ENCODE results near the gene MAP3K4. TPM values are rescaled to one million over a fixed set of nuclear protein-coding genes. Genes with fewer than 3 reads are reported as not detected.
A peak's percentile ranks its signal among the peaks of the same experiment; 100 is the strongest.

Gene MAP3K4
- total RNA-seq, 1 donor from 2014 or later: 41.3 TPM

- Histone ChIP-seq H3K4me3 (ENCODE audit: low read depth, low read length) (no peak overlapping the region), H3K27me3 (ENCODE audit: control insufficient read depth, insufficient read depth, low read length) (no peaks in the 10 kb centered on the region), H3K36me3 (ENCODE audit: control insufficient read depth, insufficient read depth, low read length) (no peaks in the 10 kb centered on the region)
- FAIRE-seq (no peak), DNase-seq (ENCODE audit: low read depth) (peak; percentile 58)
- TF ChIP-seq CTCF (IDR thresholded peaks at IDR 0.05; ENCODE audit: insufficient read depth, low read length, severe bottlenecking): no peak
These were observed 3.7 kb downstream of the MAP3K4 start for GRCh38 chr6:160995271-160995670.

- no peaks in the 10 kb centered on the region for H3K27me3 ChIP-seq (ENCODE audit: control insufficient read depth, insufficient read depth, low read length)
- TF ChIP-seq CTCF (IDR thresholded peaks at IDR 0.05; ENCODE audit: insufficient read depth, low read length, severe bottlenecking): no peak
- DNase-seq (ENCODE audit: low read depth) (peak; percentile 94), FAIRE-seq (no peak)
- no peak overlapping the region for H3K4me3 ChIP-seq (ENCODE audit: low read depth, low read length)
- no peaks in the 10 kb centered on the region for H3K36me3 ChIP-seq (ENCODE audit: control insufficient read depth, insufficient read depth, low read length)
These were observed 4.6 kb downstream of the MAP3K4 start for GRCh38 chr6:160996131-160996601.

GRCh38 chr6:160998217-160998616 lies 6.6 kb downstream of the MAP3K4 start:
- Histone ChIP-seq H3K36me3 (ENCODE audit: control insufficient read depth, insufficient read depth, low read length) (no peaks in the 10 kb centered on the region), H3K27me3 (ENCODE audit: control insufficient read depth, insufficient read depth, low read length) (no peaks in the 10 kb centered on the region), H3K4me3 (ENCODE audit: low read depth, low read length) (no peak overlapping the region)
- FAIRE-seq: no peak
- no peak for DNase-seq (ENCODE audit: low read depth)
- TF ChIP-seq CTCF (IDR thresholded peaks at IDR 0.05; ENCODE audit: insufficient read depth, low read length, severe bottlenecking): no peak

GRCh38 chr6:160998766-160999165 lies 7.2 kb downstream of the MAP3K4 start:
- Histone ChIP-seq H3K27me3 (ENCODE audit: control insufficient read depth, insufficient read depth, low read length) (no peaks in the 10 kb centered on the region), H3K4me3 (ENCODE audit: low read depth, low read length) (no peak overlapping the region), H3K36me3 (ENCODE audit: control insufficient read depth, insufficient read depth, low read length) (no peaks in the 10 kb centered on the region)
- DNase-seq (ENCODE audit: low read depth) (no peak), FAIRE-seq (no peak)
- TF ChIP-seq CTCF (IDR thresholded peaks at IDR 0.05; ENCODE audit: insufficient read depth, low read length, severe bottlenecking): no peak

GRCh38 chr6:160999516-160999915 lies 7.9 kb downstream of the MAP3K4 start:
- no peak for FAIRE-seq

More at GRCh38 chr6:160999516-160999915, 7.9 kb downstream of the MAP3K4 start:
- H3K36me3 ChIP-seq (ENCODE audit: control insufficient read depth, insufficient read depth, low read length): no peaks in the 10 kb centered on the region
- no peaks in the 10 kb centered on the region for H3K27me3 ChIP-seq (ENCODE audit: control insufficient read depth, insufficient read depth, low read length)
- DNase-seq (ENCODE audit: low read depth): no peak
- no peak overlapping the region for H3K4me3 ChIP-seq (ENCODE audit: low read depth, low read length)
- TF ChIP-seq CTCF (IDR thresholded peaks at IDR 0.05; ENCODE audit: insufficient read depth, low read length, severe bottlenecking): no peak
